Testis (tissue), 3 donors: ENCODE measurements around the gene ZCWPW2. TPM values are rescaled to one million over a fixed set of nuclear protein-coding genes. Genes with fewer than 3 reads are reported as not detected.

Experiments
- DNase-seq: peaks from one replicate; pipeline ENCODE4 v3.0.0-alpha.2; 2019
- H3K27ac ChIP-seq, 2 donors: fragments of 200-600 bp; sonication (generic); one replicate each; pipeline ENCODE4 v1.5.1; 2019
- H3K27me3 ChIP-seq: fragments of 200-600 bp; sonication (generic); one replicate; pipeline ENCODE4 v1.5.1; 2019
- H3K36me3 ChIP-seq: fragments of 200-600 bp; sonication (generic); one replicate; pipeline ENCODE4 v1.5.1; 2017; ENCODE audit warnings: low read depth; ENCODE audit errors: missing control alignments
- H3K4me1 ChIP-seq: fragments of 200-600 bp; sonication (generic); one replicate; pipeline ENCODE4 v1.5.1; 2019
- H3K4me3 ChIP-seq, 2 donors: fragments of 200-600 bp; sonication (generic); one replicate each; pipeline ENCODE4 v1.5.1; 2017 to 2019
- H3K9me3 ChIP-seq: fragments of 200-600 bp; sonication (generic); one replicate; pipeline ENCODE4 v1.5.1; 2017
- CTCF ChIP-seq, 3 experiments: fragments of 450-650 bp in 2 of 3; fragments of 200-600 bp in 1 of 3; sonication (generic) in 1 of 3; IDR thresholded peaks; one replicate each; pipeline ENCODE4 v1.5.1; 2016 to 2019; ENCODE audit warnings: antibody characterized with exemption in 3 of 3, mild to moderate bottlenecking in 2 of 3, moderate library complexity in 1 of 3
- POLR2A ChIP-seq: fragments of 450-650 bp; IDR thresholded peaks from one replicate; pipeline ENCODE4 v1.6.1; 2017; ENCODE audit warnings: antibody characterized with exemption, mild to moderate bottlenecking, moderate library complexity
- WGBS, 2 donors: methylation state at CpG; one replicate each; pipeline ENCODE4 v1.1.5; 2018; 5-methylcytosine and 5-hydroxymethylcytosine counted together
- intact Hi-C: fragments of 100-400 bp; cut with DNase I; formaldehyde crosslinking; loops from one replicate; pipeline ENCODE4 v1.15.1; 2023; ENCODE audit warnings: low total_unique reads
- polyA plus RNA-seq: library from polyadenylated mRNA; stranded (reverse); fragments of 350-450 nt; fragmentation: Illumina TruSeq; extraction: RNeasy Lipid Tissue Mini Kit (QIAGEN cat#74804); gene quantifications from one replicate; pipeline ENCODE4 v1.2.3, GENCODE V29; 2014; ENCODE audit warnings: low read depth, low replicate concordance; ENCODE audit not compliant: insufficient read depth
- total RNA-seq, 2 donors: library from RNA; depleted of rRNA; stranded (reverse); fragments of >200 nt; gene quantifications; one replicate each; pipeline ENCODE4 v1.2.3, GENCODE V29; 2016

ZCWPW2 gene
- total and polyA plus RNA-seq, 3 donors from 2014 or later, result 2.5 to 9.5 (median 5.2) TPM

GRCh38 chr3:28388978-28389377, 40.5 kb downstream of the ZCWPW2 start:
- Histone ChIP-seq H3K27ac (no peak overlapping the region), H3K27me3 (no peaks in the 10 kb centered on the region), H3K4me3 (no peak overlapping the region), H3K4me1 (no peaks in the 10 kb centered on the region), H3K36me3 (no peaks in the 10 kb centered on the region), H3K9me3 (no peaks in the 10 kb centered on the region)
- intact Hi-C loops, result no loop called here
- 86 to 92% methylated on average over 1 of the region's 1 CpG for WGBS, 2 donors
- no peak for TF ChIP-seq POLR2A
- no peak for TF ChIP-seq CTCF (IDR thresholded peaks at IDR 0.05)
- DNase-seq, result no peak

- no peaks in the 10 kb centered on the region for H3K27me3 ChIP-seq
- no peak overlapping the region for H3K4me3 ChIP-seq
- no peak overlapping the region for H3K27ac ChIP-seq
- no peak for DNase-seq
- no peaks in the 10 kb centered on the region for H3K9me3 ChIP-seq
- no peaks in the 10 kb centered on the region for H3K36me3 ChIP-seq
- WGBS, 2 donors, result 96 to 100% methylated on average over 1 to 3 of the region's 3 CpGs
- no peaks in the 10 kb centered on the region for H3K4me1 ChIP-seq
- TF ChIP-seq POLR2A, result no peak
- no peak for TF ChIP-seq CTCF (IDR thresholded peaks at IDR 0.05)
- intact Hi-C loops, result no loop called here
Observed at GRCh38 chr3:28399206-28399605, 50.7 kb downstream of the ZCWPW2 start.

GRCh38 chr3:28406241-28406640, 57.7 kb downstream of the ZCWPW2 start:
- no peaks in the 10 kb centered on the region for H3K9me3 ChIP-seq
- H3K27me3 ChIP-seq, result no peaks in the 10 kb centered on the region
- no peak for DNase-seq
- intact Hi-C loops, result no loop called here
- H3K36me3 ChIP-seq, result no peaks in the 10 kb centered on the region
- H3K4me1 ChIP-seq, result no peaks in the 10 kb centered on the region
- 78 to 83% methylated on average over 1 of the region's 1 CpG for WGBS, 2 donors
- no peak overlapping the region for H3K4me3 ChIP-seq
- no peak overlapping the region for H3K27ac ChIP-seq
- no peak for TF ChIP-seq POLR2A
- TF ChIP-seq CTCF (IDR thresholded peaks at IDR 0.05), result no peak

- no peaks in the 10 kb centered on the region for H3K4me1 ChIP-seq
Observed at GRCh38 chr3:28449398-28449797, 100.9 kb downstream of the ZCWPW2 start.

More at GRCh38 chr3:28449398-28449797, 100.9 kb downstream of the ZCWPW2 start:
- Histone ChIP-seq H3K27me3 (no peaks in the 10 kb centered on the region), H3K4me3 (no peak overlapping the region), H3K27ac (no peak overlapping the region), H3K36me3 (no peaks in the 10 kb centered on the region), H3K9me3 (no peaks in the 10 kb centered on the region)
- DNase-seq, result no peak
- intact Hi-C loops, result no loop called here
- no peak for TF ChIP-seq POLR2A
- no peak for TF ChIP-seq CTCF (IDR thresholded peaks at IDR 0.05)
